Neural cell (in vitro differentiated cells): ENCODE measurements around the gene PTGIR.

ENCODE experiments used
- EP300 ChIP-seq: fragments of 450-650 bp; conservative IDR thresholded peaks from 2 replicates; pipeline ENCODE4 v1.6.1; 2014; ENCODE audit warnings: antibody characterized with exemption, mild to moderate bottlenecking, moderate library complexity; ENCODE audit not compliant: poor library complexity, severe bottlenecking
- EZH2 ChIP-seq: fragments of 200-600, 300-800 bp; shearing (Covaris generic), sonication (generic); IDR thresholded peaks from 2 replicates; pipeline ENCODE4 v1.6.1; 2014; ENCODE audit warnings: antibody characterized with exemption, low read length, borderline replicate concordance, mild to moderate bottlenecking; ENCODE audit not compliant: insufficient read depth, poor library complexity, severe bottlenecking
- REST ChIP-seq: IDR thresholded peaks from 2 replicates; pipeline ENCODE4 v1.6.1; 2012; ENCODE audit warnings: borderline replicate concordance
- TF ChIP-seq, protein P1 (sequence below): fragments of 450-650 bp; IDR thresholded peaks from 2 replicates; pipeline ENCODE4 v1.5.1; 2014; ENCODE audit warnings: antibody characterized with exemption, mild to moderate bottlenecking, moderate library complexity; ENCODE audit not compliant: poor library complexity, severe bottlenecking

- TF ChIP-seq REST (no peak), EZH2 (no peak), EP300 (no peak)
- TF ChIP-seq, protein P1, sequence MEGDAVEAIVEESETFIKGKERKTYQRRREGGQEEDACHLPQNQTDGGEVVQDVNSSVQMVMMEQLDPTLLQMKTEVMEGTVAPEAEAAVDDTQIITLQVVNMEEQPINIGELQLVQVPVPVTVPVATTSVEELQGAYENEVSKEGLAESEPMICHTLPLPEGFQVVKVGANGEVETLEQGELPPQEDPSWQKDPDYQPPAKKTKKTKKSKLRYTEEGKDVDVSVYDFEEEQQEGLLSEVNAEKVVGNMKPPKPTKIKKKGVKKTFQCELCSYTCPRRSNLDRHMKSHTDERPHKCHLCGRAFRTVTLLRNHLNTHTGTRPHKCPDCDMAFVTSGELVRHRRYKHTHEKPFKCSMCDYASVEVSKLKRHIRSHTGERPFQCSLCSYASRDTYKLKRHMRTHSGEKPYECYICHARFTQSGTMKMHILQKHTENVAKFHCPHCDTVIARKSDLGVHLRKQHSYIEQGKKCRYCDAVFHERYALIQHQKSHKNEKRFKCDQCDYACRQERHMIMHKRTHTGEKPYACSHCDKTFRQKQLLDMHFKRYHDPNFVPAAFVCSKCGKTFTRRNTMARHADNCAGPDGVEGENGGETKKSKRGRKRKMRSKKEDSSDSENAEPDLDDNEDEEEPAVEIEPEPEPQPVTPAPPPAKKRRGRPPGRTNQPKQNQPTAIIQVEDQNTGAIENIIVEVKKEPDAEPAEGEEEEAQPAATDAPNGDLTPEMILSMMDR = no peak
These were observed 13.8 kb downstream of the PTGIR start for GRCh38 chr19:46610851-46611770.
